ENCODE data around the gene WDR7.

WDR7 gene

GRCh38 chr18:56910967-56911366, 259.8 kb downstream of the WDR7 start:
- H3K4me3 ChIP-seq (ENCODE audit: low read depth, low read length) = no peak overlapping the region
- no peak for DNase-seq (ENCODE audit: low read depth)

- DNase-seq (ENCODE audit: low read depth) = no peak
- H3K4me3 ChIP-seq (ENCODE audit: low read depth, low read length) = no peak overlapping the region
These were observed 262.8 kb downstream of the WDR7 start for GRCh38 chr18:56913941-56914340.

- DNase-seq (ENCODE audit: low read depth) = no peak
- H3K4me3 ChIP-seq (ENCODE audit: low read depth, low read length) = no peak overlapping the region
These were observed 268.0 kb downstream of the WDR7 start for GRCh38 chr18:56919190-56919589.

GRCh38 chr18:56921896-56922480, 270.8 kb downstream of the WDR7 start:
- no peak for DNase-seq (ENCODE audit: low read depth)

GRCh38 chr18:56926734-56927133, 275.6 kb downstream of the WDR7 start:
- no peak overlapping the region for H3K4me3 ChIP-seq (ENCODE audit: low read depth, low read length)
- no peak for DNase-seq (ENCODE audit: low read depth)

More at GRCh38 chr18:56921896-56922480, 270.8 kb downstream of the WDR7 start:
- H3K4me3 ChIP-seq (ENCODE audit: low read depth, low read length) = no peak overlapping the region

GRCh38 chr18:56927786-56928185, 276.6 kb downstream of the WDR7 start:
- no peak for DNase-seq (ENCODE audit: low read depth)

GRCh38 chr18:56929886-56930285, 278.7 kb downstream of the WDR7 start:
- H3K4me3 ChIP-seq (ENCODE audit: low read depth, low read length) = no peak overlapping the region
- DNase-seq (ENCODE audit: low read depth) = no peak

More at GRCh38 chr18:56927786-56928185, 276.6 kb downstream of the WDR7 start:
- no peak overlapping the region for H3K4me3 ChIP-seq (ENCODE audit: low read depth, low read length)

- no peak overlapping the region for H3K4me3 ChIP-seq (ENCODE audit: low read depth, low read length)
- no peak for DNase-seq (ENCODE audit: low read depth)
These were observed 282.3 kb downstream of the WDR7 start for GRCh38 chr18:56933472-56933871.

- H3K4me3 ChIP-seq (ENCODE audit: low read depth, low read length) = no peak overlapping the region
- no peak for DNase-seq (ENCODE audit: low read depth)
These were observed 283.0 kb downstream of the WDR7 start for GRCh38 chr18:56934131-56934530.

- H3K4me3 ChIP-seq (ENCODE audit: low read depth, low read length) = no peak overlapping the region
- DNase-seq (ENCODE audit: low read depth) = no peak
These were observed 283.7 kb downstream of the WDR7 start for GRCh38 chr18:56934906-56935305.

- no peak overlapping the region for H3K4me3 ChIP-seq (ENCODE audit: low read depth, low read length)
- DNase-seq (ENCODE audit: low read depth) = no peak
These were observed 284.4 kb downstream of the WDR7 start for GRCh38 chr18:56935434-56936040.

- no peak for DNase-seq (ENCODE audit: low read depth)
- H3K4me3 ChIP-seq (ENCODE audit: low read depth, low read length) = no peak overlapping the region
These were observed 285.3 kb downstream of the WDR7 start for GRCh38 chr18:56936457-56936856.

GRCh38 chr18:56937874-56938430, 286.8 kb downstream of the WDR7 start:
- DNase-seq (ENCODE audit: low read depth) = no peak
- H3K4me3 ChIP-seq (ENCODE audit: low read depth, low read length) = no peak overlapping the region

- no peak overlapping the region for H3K4me3 ChIP-seq (ENCODE audit: low read depth, low read length)
- DNase-seq (ENCODE audit: low read depth) = no peak
These were observed 294.3 kb downstream of the WDR7 start for GRCh38 chr18:56945171-56946083.

- no peak for DNase-seq (ENCODE audit: low read depth)
- H3K4me3 ChIP-seq (ENCODE audit: low read depth, low read length) = no peak overlapping the region
These were observed 296.1 kb downstream of the WDR7 start for GRCh38 chr18:56947236-56947635.

GRCh38 chr18:56952026-56952425, 300.9 kb downstream of the WDR7 start:
- no peak overlapping the region for H3K4me3 ChIP-seq (ENCODE audit: low read depth, low read length)
- DNase-seq (ENCODE audit: low read depth) = no peak

- H3K4me3 ChIP-seq (ENCODE audit: low read depth, low read length) = no peak overlapping the region
- no peak for DNase-seq (ENCODE audit: low read depth)
These were observed 302.5 kb downstream of the WDR7 start for GRCh38 chr18:56953428-56954198.

GRCh38 chr18:56955490-56955889, 304.3 kb downstream of the WDR7 start:
- no peak for DNase-seq (ENCODE audit: low read depth)
- no peak overlapping the region for H3K4me3 ChIP-seq (ENCODE audit: low read depth, low read length)

GRCh38 chr18:56959120-56959519, 308.0 kb downstream of the WDR7 start:
- no peak overlapping the region for H3K4me3 ChIP-seq (ENCODE audit: low read depth, low read length)
- no peak for DNase-seq (ENCODE audit: low read depth)

All from skeletal muscle cell (primary cell).